Left ventricle myocardium superior (tissue), 1 donor: ENCODE results near the gene RPS15. TPM values are rescaled to one million over a fixed set of nuclear protein-coding genes. Genes with fewer than 3 reads are reported as not detected.

Experiments used
- ATAC-seq: fragments of 200-7000 bp; cut with Tn5 transposase; one replicate; pipeline ENCODE4 v1.9.1; 2020; ENCODE audit warnings: mild to moderate bottlenecking, moderate library complexity
- DNase-seq: peaks from one replicate; pipeline ENCODE4 v3.0.0-alpha.2; 2020
- intact Hi-C: fragments of 100-400 bp; cut with micrococcal nuclease; formaldehyde crosslinking; loops from one replicate; pipeline ENCODE4 v1.11.0; 2022
- total RNA-seq: library from RNA; stranded (reverse); fragmentation: NEBNext Ultra II Directional; extraction: Animal tissue kit (Norgen Biotek cat#: 25700); gene quantifications from one replicate; pipeline ENCODE4 v1.2.1, GENCODE V29; 2021
- donor health status: DM: no; HTN: yes; CAD: no; lungs with severe emphysema.

Gene RPS15
- total RNA-seq, 1 donor from 2014 or later = 625 TPM

- peak; percentile 81 for DNase-seq
- intact Hi-C loops = no loop called here
- ATAC-seq = peak; percentile 80
Measured at GRCh38 chr19:1400281-1401137, 37.7 kb upstream of the RPS15 start.

GRCh38 chr19:1401138-1401888 lies 36.9 kb upstream of the RPS15 start, which contains the start of gene GAMT:
TSS of gene GAMT (minus strand) at chr19:1401542. CDS start at chr19:1401476, 66 bp downstream.
- intact Hi-C loops = no loop called here
- ATAC-seq (peak; percentile 79), DNase-seq (peak; percentile 82)

- ATAC-seq (no peak), DNase-seq (no peak)
- intact Hi-C loops = no loop called here
Measured at GRCh38 chr19:1401889-1402217, 36.3 kb upstream of the RPS15 start.

- DNase-seq (no peak), ATAC-seq (no peak)
- intact Hi-C loops = no loop called here
Measured at GRCh38 chr19:1402411-1403070, 35.7 kb upstream of the RPS15 start.

GRCh38 chr19:1406774-1407527 lies 31.2 kb upstream of the RPS15 start:
- intact Hi-C loops = no loop called here
- ATAC-seq (peak; percentile 89), DNase-seq (peak; percentile 100)

- DNase-seq (peak; percentile 71), ATAC-seq (no peak)
Measured at GRCh38 chr19:1407528-1408299, 30.5 kb upstream of the RPS15 start, which contains the start of gene DAZAP1. TSS of gene DAZAP1 (plus strand) at chr19:1407586. CDS start at chr19:1407774, 188 bp downstream.

GRCh38 chr19:1408300-1409203 lies 29.6 kb upstream of the RPS15 start:
- intact Hi-C loops = no loop called here
- peak; percentile 3 for ATAC-seq

More at GRCh38 chr19:1407528-1408299, 30.5 kb upstream of the RPS15 start, which contains the start of gene DAZAP1:
- intact Hi-C loops = no loop called here

GRCh38 chr19:1409204-1410005 lies 28.8 kb upstream of the RPS15 start:
- ATAC-seq (no peak), DNase-seq (no peak)
- intact Hi-C loops = no loop called here

More at GRCh38 chr19:1408300-1409203, 29.6 kb upstream of the RPS15 start:
- DNase-seq = peak; percentile 77

GRCh38 chr19:1410136-1410786 lies 27.9 kb upstream of the RPS15 start:
- ATAC-seq (no peak), DNase-seq (no peak)
- intact Hi-C loops = no loop called here

GRCh38 chr19:1410789-1411188 lies 27.4 kb upstream of the RPS15 start:
- ATAC-seq = no peak
- no peak for DNase-seq
- intact Hi-C loops = no loop called here

- DNase-seq (peak; percentile 86), ATAC-seq (peak; percentile 51)
- intact Hi-C loops = no loop called here
Measured at GRCh38 chr19:1411255-1412191, 26.7 kb upstream of the RPS15 start.

- intact Hi-C loops = no loop called here
- DNase-seq = no peak
- no peak for ATAC-seq
Measured at GRCh38 chr19:1412323-1412923, 25.8 kb upstream of the RPS15 start.

GRCh38 chr19:1412995-1413800 lies 25.0 kb upstream of the RPS15 start:
- intact Hi-C loops = no loop called here
- DNase-seq (no peak), ATAC-seq (no peak)
